GM18867 (cell line): ENCODE data around the gene UNC5C.
"Not testable (repeated sequence)": the region's sequence is repeated elsewhere in the genome, so short reads cannot be mapped to it uniquely, and the experiment has no call there.

Experiments
- ATAC-seq: cut with Tn5 transposase; IDR thresholded peaks from one replicate; pipeline ENCODE4 v1.9.1; 2021; ENCODE audit warnings: mild to moderate bottlenecking, moderate library complexity; ENCODE audit not compliant: unreplicated experiment

Gene UNC5C

GRCh38 chr4:95153182-95153581, 395.6 kb downstream of the UNC5C start:
- no peak for ATAC-seq

- no peak for ATAC-seq
Observed at GRCh38 chr4:95151255-95151654, 397.5 kb downstream of the UNC5C start.

GRCh38 chr4:95142932-95143331, 405.8 kb downstream of the UNC5C start:
- no peak for ATAC-seq

GRCh38 chr4:95141361-95141760, 407.4 kb downstream of the UNC5C start:
- ATAC-seq: no peak

GRCh38 chr4:95139424-95139823, 409.3 kb downstream of the UNC5C start:
- ATAC-seq: not testable (repeated sequence)

- ATAC-seq: not testable (repeated sequence)
Observed at GRCh38 chr4:95134016-95134415, 414.8 kb downstream of the UNC5C start.

GRCh38 chr4:95129821-95130311, 418.9 kb downstream of the UNC5C start:
- ATAC-seq: no peak

- ATAC-seq: no peak
Observed at GRCh38 chr4:95129031-95129430, 419.7 kb downstream of the UNC5C start.

- ATAC-seq: no peak
Observed at GRCh38 chr4:95124906-95125504, 423.8 kb downstream of the UNC5C start.

GRCh38 chr4:95122001-95122400, 426.8 kb downstream of the UNC5C start:
- no peak for ATAC-seq

GRCh38 chr4:95120456-95120855, 428.3 kb downstream of the UNC5C start:
- no peak for ATAC-seq

GRCh38 chr4:95118497-95118896, 430.3 kb downstream of the UNC5C start:
- ATAC-seq: no peak

GRCh38 chr4:95114521-95114920, 434.3 kb downstream of the UNC5C start:
- ATAC-seq: no peak
